ENCODE data around the gene CD22.

- TF ChIP-seq CTCF (conservative IDR thresholded peaks at IDR 0.05 in 1 of 2, IDR thresholded peaks at IDR 0.05 in 1 of 2; ENCODE audit: low read depth in 1 of 2, low read length in 2 of 2) (no peak), EZH2 (IDR thresholded peaks at IDR 0.05; ENCODE audit: low read length, missing control alignments) (no peak)
These were observed 21.6 kb downstream of the CD22 start for GRCh38 chr19:35350591-35350990.

Measured in fibroblast of lung (primary cell).